Endodermal cell (in vitro differentiated cells): ENCODE measurements around the gene CPSF4. TPM values are rescaled to one million over a fixed set of nuclear protein-coding genes. Genes with fewer than 3 reads are reported as not detected.
A peak's percentile ranks its signal among the peaks of the same experiment; 100 is the strongest.

ENCODE experiments used
- DNase-seq: peaks from one replicate; pipeline ENCODE4 v3.0.0-alpha.2; 2017
- H3K27ac ChIP-seq: 2 replicates; pipeline ENCODE4 v1.5.1; 2013; ENCODE audit warnings: mild to moderate bottlenecking, low read depth, low read length, moderate library complexity
- H3K27me3 ChIP-seq: 2 replicates; pipeline ENCODE4 v1.6.1; 2013; ENCODE audit warnings: mild to moderate bottlenecking, low read length, moderate library complexity; ENCODE audit not compliant: insufficient read depth, control insufficient read depth, poor library complexity, severe bottlenecking
- H3K36me3 ChIP-seq: 2 replicates; pipeline ENCODE4 v1.7.0; 2013; ENCODE audit warnings: mild to moderate bottlenecking, low read length, moderate library complexity; ENCODE audit not compliant: control insufficient read depth, insufficient read depth
- H3K4me1 ChIP-seq: one replicate; pipeline ENCODE4 v1.7.0; 2013; ENCODE audit warnings: low read length; ENCODE audit not compliant: control insufficient read depth, insufficient read depth
- H3K4me3 ChIP-seq: 2 replicates; pipeline ENCODE4 v1.5.1; 2013; ENCODE audit warnings: mild to moderate bottlenecking, low read length, moderate library complexity
- H3K9ac ChIP-seq: 2 replicates; pipeline ENCODE4 v1.6.1; 2013; ENCODE audit warnings: mild to moderate bottlenecking, low read length, moderate library complexity; ENCODE audit not compliant: poor library complexity, severe bottlenecking; ENCODE audit errors: extremely low read depth
- H3K9me3 ChIP-seq: 2 replicates; pipeline ENCODE4 v1.6.1; 2013; ENCODE audit warnings: mild to moderate bottlenecking, low read length, moderate library complexity; ENCODE audit not compliant: control insufficient read depth
- H3K27ac Mint-ChIP-seq: 2 replicates; pipeline ENCODE4 v1.8.0; 2020; ENCODE audit warnings: mixed read lengths
- H3K27me3 Mint-ChIP-seq: 2 replicates; pipeline ENCODE4 v1.8.0; 2021; ENCODE audit warnings: mild to moderate bottlenecking, mixed read lengths; ENCODE audit not compliant: insufficient read depth
- H3K36me3 Mint-ChIP-seq: 2 replicates; pipeline ENCODE4 v1.8.0; 2020; ENCODE audit warnings: low read depth, mixed read lengths
- H3K4me1 Mint-ChIP-seq: 2 replicates; pipeline ENCODE4 v1.8.0; 2020; ENCODE audit warnings: mixed read lengths
- H3K4me3 Mint-ChIP-seq: 2 replicates; pipeline ENCODE4 v1.8.0; 2020; ENCODE audit warnings: mild to moderate bottlenecking, moderate library complexity, mixed read lengths
- H3K9me3 Mint-ChIP-seq: 2 replicates; pipeline ENCODE4 v1.8.0; 2020; ENCODE audit warnings: mild to moderate bottlenecking, mixed read lengths
- CTCF ChIP-seq: fragments of 200-600 bp; sonication (generic); conservative IDR thresholded peaks from 2 replicates; pipeline ENCODE4 v1.5.0; 2021; ENCODE audit warnings: antibody characterized with exemption, mild to moderate bottlenecking
- WGBS, 2 experiments: methylation state at CpG; one replicate each; pipeline versions ENCODE4 v1.1.5 to v1.1.7; 2013; ENCODE audit warnings: missing lambda C conversion rate in 2 of 2, mixed read lengths in 1 of 2; ENCODE audit not compliant: insufficient coverage in 1 of 2, insufficient read length in 1 of 2; 5-methylcytosine and 5-hydroxymethylcytosine counted together
- total RNA-seq, 2 donors: library from RNA; stranded (reverse); fragmentation: NEBNext Ultra II Directional in 1 of 2; extraction: Animal tissue kit (Norgen Biotek cat#: 25700) in 1 of 2; gene quantifications; 2 replicates in 1 of 2; 3 replicates in 1 of 2; pipeline ENCODE4 v1.2.1, GENCODE V29; 2021

The CPSF4 gene
- total RNA-seq, 2 donors from 2014 or later = 87.3 to 126 TPM

- peaks cover 9% of the 10 kb centered on the region for H3K4me1 Mint-ChIP-seq
- peak overlapping the region; percentile 59 for H3K27ac ChIP-seq
- no peaks in the 10 kb centered on the region for H3K9me3 ChIP-seq
- H3K4me1 ChIP-seq = no peaks in the 10 kb centered on the region
- no peaks in the 10 kb centered on the region for H3K27me3 ChIP-seq
- H3K27ac Mint-ChIP-seq = peak overlapping the region; percentile 98
- H3K4me3 Mint-ChIP-seq = peak overlapping the region; percentile 77
- H3K36me3 Mint-ChIP-seq = peaks cover 49% of the 10 kb centered on the region
- peak overlapping the region; percentile 82 for H3K4me3 ChIP-seq
- no peaks in the 10 kb centered on the region for H3K27me3 Mint-ChIP-seq
- peaks cover 67% of the 10 kb centered on the region for H3K36me3 ChIP-seq
- DNase-seq = no peak
- WGBS, 2 experiments = 33 to 48% methylated on average over 13 to 30 of the region's 30 CpGs
- H3K9ac ChIP-seq = peak overlapping the region; percentile 53
- no peaks in the 10 kb centered on the region for H3K9me3 Mint-ChIP-seq
- TF ChIP-seq CTCF = no peak
Measured at GRCh38 chr7:99393355-99394187, 45.2 kb upstream of the CPSF4 start.

DNA sequence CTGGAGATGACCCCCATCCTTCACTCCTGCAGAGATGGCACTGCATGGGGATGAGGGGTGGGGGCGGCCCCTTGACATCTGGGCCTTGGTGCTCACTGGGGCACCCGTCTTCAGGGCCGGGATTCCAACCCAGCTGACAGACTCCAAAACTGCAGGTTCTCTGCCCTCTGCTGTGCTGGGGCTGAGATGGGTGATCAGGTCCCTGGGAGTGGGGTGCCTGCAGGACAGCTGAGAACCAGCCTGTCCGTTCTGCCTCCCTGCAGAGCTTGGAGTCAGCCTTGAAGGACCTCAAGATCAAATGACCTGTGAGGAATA lies 44.6 kb upstream of the CPSF4 start:
- H3K27me3 Mint-ChIP-seq = no peaks in the 10 kb centered on the region
- no peaks in the 10 kb centered on the region for H3K9me3 Mint-ChIP-seq
- no peaks in the 10 kb centered on the region for H3K9me3 ChIP-seq
- H3K27ac ChIP-seq = no peak overlapping the region
- no peak for TF ChIP-seq CTCF
- peak overlapping the region; percentile 98 for H3K27ac Mint-ChIP-seq
- H3K4me1 Mint-ChIP-seq = peaks cover 9% of the 10 kb centered on the region
- peaks cover 54% of the 10 kb centered on the region for H3K36me3 Mint-ChIP-seq
- H3K4me3 ChIP-seq = no peak overlapping the region
- no peaks in the 10 kb centered on the region for H3K27me3 ChIP-seq
- no peak overlapping the region for H3K9ac ChIP-seq
- 98 to 100% methylated on average over 1 to 4 of the region's 4 CpGs for WGBS, 2 experiments
- H3K36me3 ChIP-seq = peaks cover 71% of the 10 kb centered on the region
- H3K4me3 Mint-ChIP-seq = peak overlapping the region; percentile 77
- no peak for DNase-seq
- H3K4me1 ChIP-seq = no peaks in the 10 kb centered on the region

DNA sequence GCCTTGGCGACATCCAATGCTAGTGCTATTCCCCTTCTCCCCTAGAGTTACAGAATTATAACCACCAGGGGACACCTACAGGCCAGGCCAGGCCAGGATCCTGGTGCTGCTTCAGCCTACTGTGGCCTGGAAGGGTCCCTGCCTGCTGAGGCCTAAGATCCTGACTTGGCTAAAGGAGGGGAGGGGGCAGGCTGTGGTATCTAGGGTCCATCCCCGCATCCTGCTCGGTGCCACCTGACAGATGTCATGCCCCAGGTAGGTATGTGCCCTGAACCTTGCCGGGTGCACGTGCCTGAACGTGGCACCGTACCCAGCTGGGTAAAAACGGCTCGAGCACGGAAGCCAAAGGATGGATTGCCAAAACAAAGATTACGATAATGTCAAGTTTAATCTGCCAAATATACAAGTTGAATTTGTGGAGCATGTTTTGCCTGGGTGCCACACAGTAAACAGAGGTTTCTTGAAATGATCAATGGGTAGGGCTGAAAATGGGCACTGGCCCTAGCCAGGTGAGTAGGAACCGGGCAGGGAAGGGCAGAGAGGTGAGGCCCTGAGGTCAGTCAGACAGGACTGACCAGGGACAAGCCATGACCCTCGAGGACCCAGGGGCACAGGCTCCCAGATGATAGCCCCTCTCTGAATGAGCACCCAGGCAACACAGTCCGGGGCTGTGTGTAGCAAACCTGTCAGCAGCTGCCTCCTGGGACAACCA lies 43.0 kb upstream of the CPSF4 start:
- peaks cover 57% of the 10 kb centered on the region for H3K36me3 Mint-ChIP-seq
- Histone ChIP-seq H3K36me3 (peaks cover 75% of the 10 kb centered on the region), H3K4me1 (no peaks in the 10 kb centered on the region), H3K9ac (no peak overlapping the region), H3K9me3 (no peaks in the 10 kb centered on the region), H3K27me3 (no peaks in the 10 kb centered on the region), H3K27ac (no peak overlapping the region), H3K4me3 (no peak overlapping the region)
- no peaks in the 10 kb centered on the region for H3K9me3 Mint-ChIP-seq
- DNase-seq = no peak
- peak overlapping the region; percentile 61 for H3K27ac Mint-ChIP-seq
- H3K4me3 Mint-ChIP-seq = no peak overlapping the region
- WGBS, 2 experiments = 95 to 97% methylated on average over 12 to 14 of the region's 14 CpGs
- peak; percentile 54 for TF ChIP-seq CTCF
- H3K4me1 Mint-ChIP-seq = peaks cover 9% of the 10 kb centered on the region
- H3K27me3 Mint-ChIP-seq = no peaks in the 10 kb centered on the region
